Activated CD8-positive, alpha-beta memory T cell treated with anti-CD3 and anti-CD28 coated beads for 48 hours (primary cell): ENCODE results near the gene PSTPIP2.
"Not testable (repeated sequence)": the region's sequence is repeated elsewhere in the genome, so short reads cannot be mapped to it uniquely, and the experiment has no call there.

Experiments used
- DNase-seq, 3 experiments: peaks; one replicate each; pipeline ENCODE4 v3.0.0-alpha.2; 2020; ENCODE audit warnings: low read depth in 2 of 3, low spot score in 2 of 3

PSTPIP2 gene

DNA sequence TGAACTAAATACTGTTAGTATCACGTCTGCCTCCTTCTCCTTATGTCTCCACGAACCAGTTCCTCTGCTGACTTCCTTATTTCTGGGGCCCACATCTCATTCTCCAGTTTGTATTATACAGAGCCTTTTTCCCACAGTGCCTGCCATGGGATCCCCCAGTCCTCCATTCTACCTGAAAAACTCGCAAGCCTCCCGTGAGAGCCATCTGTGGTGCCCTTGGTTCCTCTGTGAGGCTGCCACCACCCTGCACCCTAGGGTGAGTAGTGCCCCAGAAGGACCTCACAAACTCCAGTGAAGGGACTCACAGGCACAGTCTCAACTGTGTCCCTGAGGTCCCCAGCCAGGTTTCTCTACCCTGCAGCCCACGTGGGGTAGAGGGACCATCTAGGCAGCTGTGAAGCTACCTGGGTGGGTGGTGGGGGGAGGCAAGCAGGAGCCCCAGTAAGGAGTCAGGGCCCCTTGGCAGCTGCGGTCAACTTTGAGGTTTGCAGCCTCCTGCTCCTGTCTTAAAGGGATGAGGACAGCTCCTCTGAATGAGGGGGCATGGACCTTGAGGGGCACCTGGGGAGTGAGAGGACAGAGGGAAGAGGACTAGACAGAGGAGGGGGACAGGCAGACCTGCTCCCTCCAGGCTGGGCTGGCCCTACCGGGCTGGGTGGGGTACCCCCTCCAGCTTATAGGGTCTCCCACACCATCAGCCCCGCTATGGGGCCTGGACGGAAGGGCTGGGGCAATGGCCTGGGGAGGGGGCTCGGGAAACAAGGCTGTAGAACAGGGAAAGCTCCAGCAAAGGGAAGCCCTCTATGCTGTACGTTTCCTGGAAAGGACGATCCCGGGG lies 1.0 kb downstream of the PSTPIP2 start:
- DNase-seq, result peak in 1 of 3 experiments; percentile 21

GRCh38 chr18:46070232-46070631 lies 1.8 kb downstream of the PSTPIP2 start:
- DNase-seq, result no peak

DNA sequence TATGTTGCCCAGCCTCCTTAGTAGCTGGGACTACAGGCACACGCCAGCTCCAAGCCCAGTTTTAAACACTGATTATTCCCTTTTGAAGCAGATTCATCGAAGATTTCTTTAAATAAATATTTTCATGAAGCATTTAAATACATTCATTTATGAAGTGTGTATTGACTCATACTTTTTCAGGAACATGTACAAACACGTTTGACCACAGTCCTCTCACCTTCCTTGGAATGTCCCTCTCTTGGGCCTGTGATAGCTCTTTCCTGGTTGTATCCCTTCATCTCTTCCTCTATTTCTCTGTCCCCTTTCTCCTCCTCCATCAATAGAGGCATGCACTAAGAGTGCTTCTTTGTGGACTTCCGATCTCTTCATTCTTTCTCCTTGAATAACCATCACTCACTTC lies 2.5 kb downstream of the PSTPIP2 start:
- DNase-seq, result no peak

- DNase-seq, result no peak
Measured at GRCh38 chr18:46068763-46069162, 3.3 kb downstream of the PSTPIP2 start.

- DNase-seq, result no peak
Measured at GRCh38 chr18:46067438-46068007, 4.5 kb downstream of the PSTPIP2 start.

- no peak for DNase-seq
Measured at GRCh38 chr18:46062781-46063180, 9.3 kb downstream of the PSTPIP2 start.

DNA sequence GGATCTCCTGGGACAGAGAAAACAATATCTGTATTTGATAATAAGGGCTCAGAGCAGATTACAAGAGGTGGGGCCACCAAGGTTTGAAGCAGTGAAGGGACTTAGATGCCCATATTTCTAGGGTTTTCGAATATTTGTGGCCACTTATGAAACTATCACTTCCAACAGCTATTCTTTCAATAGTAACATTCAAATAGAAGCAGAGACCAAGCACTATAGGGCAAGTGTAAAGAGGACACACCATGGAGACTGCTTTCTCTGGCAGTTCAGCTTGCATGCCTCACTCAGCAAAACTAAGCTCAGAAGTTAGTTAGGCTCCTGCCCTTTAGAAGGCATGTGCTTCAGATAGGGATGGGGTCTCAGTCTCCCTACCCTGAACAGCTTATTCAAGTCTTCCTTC lies 10.3 kb downstream of the PSTPIP2 start:
- no peak for DNase-seq

GRCh38 chr18:46061387-46061786 lies 10.7 kb downstream of the PSTPIP2 start:
- no peak for DNase-seq

DNA sequence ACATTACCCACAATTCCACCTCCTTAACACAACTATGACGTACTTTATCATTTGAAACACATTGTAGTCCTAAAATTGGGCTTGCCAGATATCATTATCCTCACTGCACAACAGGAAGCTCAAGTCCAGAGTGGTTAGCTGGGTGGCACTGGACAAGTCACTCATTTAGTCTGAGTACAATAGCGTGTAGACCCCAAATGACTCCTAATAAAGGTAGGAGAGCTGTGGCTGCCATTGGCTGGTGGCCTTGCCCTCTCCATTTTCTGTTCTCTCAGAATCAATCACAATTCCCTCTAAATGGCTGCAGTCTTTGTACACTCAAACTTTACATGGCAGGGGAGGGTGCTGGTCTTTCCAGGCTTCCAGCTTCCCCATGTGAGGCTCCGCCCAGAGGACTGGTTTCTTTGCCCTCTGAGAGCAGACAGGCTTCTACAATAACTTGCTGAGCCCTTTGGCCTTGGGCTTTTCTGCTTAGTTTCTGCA lies 11.7 kb downstream of the PSTPIP2 start:
- DNase-seq, result no peak

DNA sequence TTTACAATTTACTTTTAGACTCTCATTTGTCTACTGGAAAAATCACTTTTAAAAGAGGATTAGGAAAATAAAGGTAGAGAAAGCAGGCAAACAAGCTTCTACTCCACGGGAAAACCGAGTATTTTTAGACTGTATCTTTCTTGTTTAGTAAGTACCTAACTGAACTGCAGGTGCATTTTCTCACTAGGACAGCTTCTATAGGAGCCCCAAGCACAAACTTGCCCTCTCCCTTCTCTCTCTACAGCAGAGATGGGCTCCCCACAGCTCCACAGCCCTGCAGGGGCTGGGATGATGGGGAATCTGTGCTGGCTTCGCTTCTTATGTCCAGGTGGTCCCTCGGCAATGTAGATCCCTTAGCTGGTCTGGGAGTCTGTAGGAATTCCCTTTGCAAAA lies 16.2 kb downstream of the PSTPIP2 start:
- DNase-seq, result no peak

DNA sequence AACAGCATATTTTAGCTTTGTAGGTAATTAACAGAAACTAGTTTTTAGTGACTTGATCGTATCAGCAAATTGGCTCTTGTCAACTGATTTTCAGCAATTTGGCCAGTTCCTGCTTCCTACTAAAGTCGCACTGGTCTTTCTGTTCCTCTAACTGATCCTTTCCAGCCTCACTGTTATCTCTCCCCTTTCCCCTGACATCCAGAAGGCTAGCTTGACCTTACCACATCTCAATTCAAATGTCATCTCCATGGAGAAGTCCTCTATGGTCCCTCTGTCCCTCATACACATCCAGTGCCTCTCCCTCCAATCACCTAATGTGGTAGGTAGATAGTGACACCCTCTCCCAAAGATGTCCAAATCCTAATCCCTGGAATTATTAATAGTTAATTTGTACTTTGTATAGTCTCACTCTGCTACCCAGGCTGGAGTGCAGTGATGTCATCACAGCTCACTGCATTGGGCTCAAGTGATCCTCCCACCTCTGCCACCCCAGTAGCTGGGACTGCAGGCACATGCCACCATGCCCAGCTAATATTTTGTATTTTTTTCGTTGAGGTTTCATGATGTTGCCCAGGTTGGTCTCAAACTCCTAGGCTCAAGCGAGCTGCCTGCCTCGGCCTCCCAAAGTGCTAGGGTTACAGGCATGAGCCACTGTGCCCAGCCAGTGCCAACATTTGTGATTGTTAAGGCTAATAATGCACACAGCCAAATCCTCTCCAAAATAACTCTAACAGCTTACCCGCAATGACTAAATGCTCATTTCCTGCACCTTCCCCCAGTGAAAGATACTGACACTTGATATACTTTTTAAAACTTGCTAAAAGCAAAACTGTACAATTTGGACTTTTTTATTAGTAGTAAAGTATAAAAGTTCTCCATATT lies 16.9 kb downstream of the PSTPIP2 start:
- no peak for DNase-seq

DNA sequence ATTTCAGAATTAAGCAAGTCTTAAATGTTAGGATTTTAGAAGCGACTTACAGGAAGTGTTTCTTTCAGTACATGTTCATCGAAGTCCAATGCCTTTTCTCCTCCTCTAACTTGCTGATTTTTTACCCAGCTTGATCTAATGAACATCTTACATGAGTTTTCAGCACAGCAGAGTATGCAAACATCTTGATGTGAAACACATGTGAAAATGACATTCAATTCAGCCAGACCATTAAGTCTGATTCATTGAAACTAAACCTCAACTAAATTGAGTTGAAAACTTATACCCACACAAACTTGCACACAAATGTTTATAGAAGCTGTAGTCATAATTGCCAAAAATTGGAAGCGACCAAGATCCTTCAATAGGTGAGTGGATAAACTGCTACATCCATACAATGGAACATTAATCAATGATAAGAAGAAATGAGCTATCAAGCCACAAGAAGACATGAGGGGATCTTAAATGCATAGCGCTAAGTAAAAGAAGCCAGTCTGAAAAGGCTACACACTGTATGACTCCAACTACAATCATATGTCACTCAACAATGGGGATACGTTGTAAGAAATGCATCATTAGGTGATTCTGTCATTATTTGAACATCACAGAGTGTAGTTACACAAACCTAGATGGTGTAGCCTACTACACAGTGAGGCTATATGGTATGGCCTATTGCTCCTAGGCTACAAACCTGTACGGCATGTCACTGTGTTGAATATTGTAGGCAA lies 18.5 kb downstream of the PSTPIP2 start:
- no peak for DNase-seq

- DNase-seq, result no peak
Measured at GRCh38 chr18:46051731-46052461, 20.2 kb downstream of the PSTPIP2 start.

DNA sequence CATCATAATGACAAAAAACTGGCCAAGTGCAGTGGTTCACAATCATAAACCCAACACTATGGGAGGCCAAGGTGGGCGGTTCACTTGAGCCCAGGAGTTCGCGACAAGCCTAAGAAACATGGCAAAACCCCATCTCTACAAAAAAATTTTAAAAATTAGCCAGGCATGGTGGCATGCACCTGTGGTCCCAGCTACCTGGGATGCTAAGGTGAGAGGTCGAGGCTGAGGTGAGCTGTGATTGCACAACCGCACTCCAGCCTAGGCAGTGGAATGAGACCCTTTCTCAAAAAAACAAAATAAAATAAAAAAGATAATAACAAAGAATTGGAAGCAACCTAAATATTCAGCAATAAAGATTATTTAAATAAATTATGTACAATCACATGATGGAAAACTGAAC lies 21.8 kb downstream of the PSTPIP2 start:
- no peak for DNase-seq

DNA sequence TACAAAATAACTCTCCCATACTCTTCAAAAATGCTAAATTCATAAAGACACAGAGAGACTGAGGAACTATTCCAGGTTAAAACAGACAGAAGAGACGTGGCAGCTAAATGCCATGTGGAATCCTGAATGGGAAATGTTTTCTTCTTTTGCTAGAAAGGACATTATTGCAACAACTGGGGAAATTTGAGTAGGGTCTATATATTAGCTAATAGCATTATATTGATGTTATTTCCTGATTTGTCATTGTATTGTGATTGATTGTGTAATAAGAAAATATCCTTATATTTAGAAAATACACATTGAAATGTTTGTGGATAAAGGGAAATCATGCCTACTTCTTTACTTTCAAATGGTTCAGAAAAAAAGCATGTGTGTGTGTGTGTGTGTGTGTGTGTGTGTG lies 23.4 kb downstream of the PSTPIP2 start:
- DNase-seq, result no peak

DNA sequence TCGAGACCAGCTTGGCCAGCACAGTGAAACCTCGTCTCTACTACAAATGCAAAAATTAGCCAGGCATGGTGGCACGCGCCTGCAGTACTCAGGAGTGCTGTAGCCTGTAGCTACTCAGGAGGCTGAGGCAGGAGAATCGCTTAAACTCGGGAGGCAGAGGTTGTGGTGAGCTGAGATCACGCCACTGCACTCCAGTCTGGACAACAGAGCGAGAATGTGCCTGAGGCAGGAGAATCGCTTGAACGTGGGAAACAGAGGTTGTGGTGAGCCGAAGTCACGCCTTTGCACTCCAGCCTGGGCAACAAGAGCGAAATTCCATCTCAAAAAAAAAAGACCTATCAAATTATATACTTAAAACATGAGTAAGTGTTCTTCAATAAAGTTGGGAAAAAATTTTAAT lies 24.7 kb downstream of the PSTPIP2 start:
- DNase-seq, result not testable (repeated sequence)

GRCh38 chr18:46046688-46047087 lies 25.4 kb downstream of the PSTPIP2 start:
- DNase-seq, result no peak

DNA sequence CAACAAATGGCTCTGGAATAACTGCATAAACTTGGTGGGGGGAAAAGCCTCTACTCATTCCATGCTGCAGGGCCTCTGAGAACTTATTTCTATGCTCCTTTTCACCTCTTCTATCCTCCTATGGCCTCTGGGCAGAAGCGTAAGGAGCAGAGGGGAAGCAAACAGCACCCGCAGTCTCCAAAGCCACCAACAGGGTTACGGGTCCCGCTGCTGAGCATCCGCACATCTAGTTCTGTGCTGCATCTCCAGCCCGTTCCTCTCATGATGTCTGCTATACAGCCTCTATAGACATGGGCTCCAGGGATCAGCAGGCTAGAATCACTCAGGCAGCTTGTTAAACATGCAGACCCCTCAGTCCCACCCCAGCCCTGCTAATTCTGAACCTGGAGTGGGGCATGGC lies 25.9 kb downstream of the PSTPIP2 start:
- no peak for DNase-seq

DNA sequence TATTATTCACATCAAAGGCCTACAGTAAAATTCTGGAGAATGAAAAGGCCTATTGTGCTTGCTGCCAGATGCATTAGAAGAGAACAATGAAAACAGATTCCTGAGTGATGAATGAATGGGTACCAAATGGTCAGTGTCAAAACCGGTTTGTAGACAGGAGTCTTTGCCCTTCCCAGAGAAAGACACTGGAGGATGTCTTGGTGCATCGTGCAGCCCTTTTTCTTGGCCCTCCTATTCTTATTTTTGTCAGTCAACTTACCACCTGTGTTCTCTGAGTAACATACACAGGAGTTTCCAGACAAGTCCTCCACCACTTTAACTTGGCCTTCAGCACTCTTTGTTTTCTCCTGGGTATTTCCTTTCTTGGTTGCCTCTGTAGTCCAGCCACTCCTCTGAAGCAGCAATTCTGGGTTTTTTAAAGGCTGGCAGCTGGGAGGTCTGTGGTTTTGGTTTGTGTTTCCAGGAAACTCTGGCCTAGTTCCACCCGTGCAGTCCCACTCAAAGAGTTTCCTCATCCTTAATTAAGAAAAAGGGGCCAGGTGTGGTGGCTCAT lies 29.4 kb downstream of the PSTPIP2 start:
- peak in 1 of 3 experiments; percentile 26 for DNase-seq

DNA sequence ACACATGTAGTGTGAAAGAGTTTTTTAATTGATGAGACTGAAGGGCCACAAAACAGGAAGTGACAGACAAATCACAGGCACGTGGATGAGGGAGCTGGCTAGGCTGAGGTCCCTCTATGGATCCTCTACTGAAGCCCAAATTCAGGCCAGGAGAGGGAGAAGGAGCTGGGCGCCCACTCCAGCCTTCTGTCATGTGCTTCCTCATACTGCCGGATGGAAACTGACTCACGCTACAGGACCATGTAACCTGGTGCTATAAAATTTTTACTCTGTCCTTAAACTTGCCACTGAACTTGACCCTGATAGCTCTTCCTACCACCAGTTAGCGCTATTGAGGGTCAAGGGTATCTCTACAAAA lies 31.3 kb downstream of the PSTPIP2 start:
- no peak for DNase-seq
